Anterior cingulate cortex (tissue), 58 donors: ENCODE results near the gene ASPDH.

Source experiments
- DNase-seq, 58 donors: peaks; one replicate each; lab custom pipeline; 2025; lab: John Stamatoyannopoulos, UW

ASPDH gene

GRCh38 chr19:50513746-50514345 is at the start of gene ASPDH:
ASPDH (minus strand) TSS chr19:50513913; CDS start chr19:50513823, 90 bp downstream.
- DNase-seq: peak in 43 of 58 donors; percentile 17 to 73 (median 56)

GRCh38 chr19:50562996-50563395 is 49.3 kb upstream of the ASPDH start:
- no peak for DNase-seq

GRCh38 chr19:50562329-50562728 is 48.6 kb upstream of the ASPDH start:
- DNase-seq: no peak

- DNase-seq: no peak
Measured at GRCh38 chr19:50559636-50560035, 45.9 kb upstream of the ASPDH start.

- DNase-seq: no peak
Measured at GRCh38 chr19:50558449-50558848, 44.7 kb upstream of the ASPDH start.

GRCh38 chr19:50558039-50558438 is 44.3 kb upstream of the ASPDH start:
- no peak for DNase-seq

- no peak for DNase-seq
Measured at GRCh38 chr19:50557009-50557613, 43.4 kb upstream of the ASPDH start.

GRCh38 chr19:50556282-50557008 is 42.7 kb upstream of the ASPDH start:
- DNase-seq: peak in 55 of 58 donors; percentile 38 to 94 (median 69)

GRCh38 chr19:50555450-50556281 is 42.0 kb upstream of the ASPDH start:
- peak in 27 of 58 donors; percentile 13 to 73 (median 40) for DNase-seq

GRCh38 chr19:50555033-50555432 is 41.3 kb upstream of the ASPDH start:
- no peak for DNase-seq

- DNase-seq: no peak
Measured at GRCh38 chr19:50554212-50554611, 40.5 kb upstream of the ASPDH start.

- no peak for DNase-seq
Measured at GRCh38 chr19:50553134-50553703, 39.5 kb upstream of the ASPDH start.

- DNase-seq: no peak
Measured at GRCh38 chr19:50552540-50552939, 38.8 kb upstream of the ASPDH start.

GRCh38 chr19:50551715-50552187 is 38.0 kb upstream of the ASPDH start:
- DNase-seq: peak in 54 of 58 donors; percentile 24 to 86 (median 69)

- peak in 20 of 58 donors; percentile 23 to 69 (median 36) for DNase-seq
Measured at GRCh38 chr19:50551034-50551714, 37.5 kb upstream of the ASPDH start.

- DNase-seq: peak in 2 of 58 donors; percentile 25 to 54
Measured at GRCh38 chr19:50550594-50550966, 36.9 kb upstream of the ASPDH start.

- peak in 2 of 58 donors; percentile 17 to 20 for DNase-seq
Measured at GRCh38 chr19:50549927-50550593, 36.3 kb upstream of the ASPDH start.

- peak in 15 of 58 donors; percentile 13 to 54 (median 29) for DNase-seq
Measured at GRCh38 chr19:50549059-50549926, 35.6 kb upstream of the ASPDH start.
